A549 (cell line): ENCODE data around the gene MPP2. TPM values are rescaled to one million over a fixed set of nuclear protein-coding genes. Genes with fewer than 3 reads are reported as not detected.

Source experiments
- ATAC-seq, 2 experiments: fragments of 200-7000 bp in 1 of 2; fragments of >200 bp in 1 of 2; cut with Nextera tagmentation in 1 of 2; cut with Tn5 transposase in 1 of 2; 3 replicates each; pipeline versions ENCODE4 v1.8.0 to v1.9.1; 2018 to 2020; ENCODE audit warnings: mild to moderate bottlenecking in 1 of 2, moderate library complexity in 1 of 2
- CTCF ChIA-PET: fragments of 300-600 bp; sonication (Branson Sonifier 250); formaldehyde crosslinking; extraction: SDS; loops from one replicate; lab custom pipeline; 2021; ENCODE audit warnings: antibody characterized with exemption, inconsistent platforms; lab: Yijun Ruan, JAX
- POLR2A ChIA-PET: fragments of 350-600 bp; formaldehyde crosslinking; extraction: SDS; loops from one replicate; lab custom pipeline; 2021; ENCODE audit warnings: antibody characterized with exemption, inconsistent platforms; lab: Yijun Ruan, JAX
- DNase-seq, 2 experiments: peaks; one replicate each; pipeline versions ENCODE4 v3.0.0 to v3.0.0-alpha.2; 2011 to 2016; ENCODE audit warnings: low read depth in 1 of 2, low spot score in 1 of 2
- FAIRE-seq: peaks from 2 replicates; lab custom pipeline; 2011; peaks lifted over from hg19 to GRCh38; lab: Jason Lieb, UNC
- H3K27ac ChIP-seq, 2 experiments: fragments of >200 bp; sonication (Bioruptor Twin); formaldehyde crosslinking; 3 replicates each; pipeline ENCODE4 v1.5.1; 2016 to 2017
- H3K4me1 ChIP-seq: fragments of >200 bp; sonication (Bioruptor Twin); formaldehyde crosslinking; 3 replicates; pipeline ENCODE4 v1.6.1; 2016
- H3K4me2 ChIP-seq: fragments of >200 bp; sonication (Bioruptor Twin); formaldehyde crosslinking; 3 replicates; pipeline ENCODE4 v1.6.1; 2016
- H3K4me3 ChIP-seq: fragments of >200 bp; sonication (Bioruptor Twin); formaldehyde crosslinking; 3 replicates; pipeline ENCODE4 v1.5.1; 2016
- H3K9me3 ChIP-seq: fragments of >200 bp; sonication (Bioruptor Twin); formaldehyde crosslinking; 3 replicates; pipeline ENCODE4 v1.6.1; 2016
- ATOH8 ChIP-seq: fragments of 250-450 bp; sonication (Bioruptor Pico); IDR thresholded peaks from 2 replicates; pipeline ENCODE4 v1.5.0; 2020; ENCODE audit warnings: low read depth, mild to moderate bottlenecking, moderate library complexity
- BCL3 ChIP-seq: fragments of >200 bp; sonication (Bioruptor Twin); formaldehyde crosslinking; IDR thresholded peaks from 3 replicates; pipeline ENCODE4 v1.6.1; 2016
- CBX2 ChIP-seq: fragments of 200-600 bp; sonication (generic); IDR thresholded peaks from 2 replicates; pipeline ENCODE4 v1.6.1; 2016; ENCODE audit warnings: low read depth, mild to moderate bottlenecking, borderline replicate concordance
- CHD4 ChIP-seq: fragments of 200-600 bp; sonication (generic); IDR thresholded peaks from 2 replicates; pipeline ENCODE4 v1.6.1; 2016; ENCODE audit warnings: antibody characterized with exemption, mild to moderate bottlenecking, borderline replicate concordance
- CTCF ChIP-seq: fragments of >200 bp; sonication (Bioruptor Twin); formaldehyde crosslinking; IDR thresholded peaks from 3 replicates; pipeline ENCODE4 v1.5.1; 2016
- E2F6 ChIP-seq: IDR thresholded peaks from 2 replicates; pipeline ENCODE4 v1.6.1; 2012; ENCODE audit warnings: low read depth, borderline replicate concordance
- ESRRA ChIP-seq: fragments of 150-350 bp; IDR thresholded peaks from 2 replicates; pipeline ENCODE4 v1.6.1; 2014; ENCODE audit warnings: mild to moderate bottlenecking, low read length, borderline replicate concordance
- FOXS1 ChIP-seq: fragments of 250-450 bp; sonication (Bioruptor Pico); IDR thresholded peaks from 2 replicates; pipeline ENCODE4 v1.5.0; 2020; ENCODE audit warnings: mild to moderate bottlenecking, moderate library complexity
- GATA3 ChIP-seq: IDR thresholded peaks from 2 replicates; pipeline ENCODE4 v1.6.1; 2012; ENCODE audit warnings: borderline replicate concordance
- HMGXB4 ChIP-seq: fragments of 250-450 bp; sonication (Bioruptor Pico); IDR thresholded peaks from 2 replicates; pipeline ENCODE4 v1.5.0; 2021; ENCODE audit warnings: mild to moderate bottlenecking, moderate library complexity, borderline replicate concordance
- HOXB13 ChIP-seq: fragments of 250-450 bp; sonication (Bioruptor Pico); IDR thresholded peaks from 2 replicates; pipeline ENCODE4 v1.5.0; 2020; ENCODE audit warnings: low read depth, mild to moderate bottlenecking, moderate library complexity
- MAZ ChIP-seq: fragments of 150-350 bp; IDR thresholded peaks from 2 replicates; pipeline ENCODE4 v1.6.1; 2014; ENCODE audit warnings: antibody characterized with exemption, low read depth, low read length, borderline replicate concordance
- PHF8 ChIP-seq: fragments of 200-600 bp; sonication (generic); IDR thresholded peaks from 2 replicates; pipeline ENCODE4 v1.6.1; 2016; ENCODE audit warnings: low read depth, mild to moderate bottlenecking, antibody characterized with exemption, moderate library complexity, borderline replicate concordance
- RCOR1 ChIP-seq: fragments of 150-350 bp; IDR thresholded peaks from 2 replicates; pipeline ENCODE4 v1.6.1; 2014; ENCODE audit warnings: antibody characterized with exemption, low read length, low read depth
- RFX5 ChIP-seq: fragments of 450-650 bp; IDR thresholded peaks from 2 replicates; pipeline ENCODE4 v1.7.1; 2014; ENCODE audit warnings: antibody characterized with exemption, mild to moderate bottlenecking, moderate library complexity
- SMC3 ChIP-seq: fragments of >200 bp; sonication (Bioruptor Twin); formaldehyde crosslinking; IDR thresholded peaks from 3 replicates; pipeline ENCODE4 v1.6.1; 2018; ENCODE audit warnings: inconsistent platforms
- SREBF2 ChIP-seq: fragments of 450-650 bp; IDR thresholded peaks from 2 replicates; pipeline ENCODE4 v1.6.1; 2014; ENCODE audit warnings: mild to moderate bottlenecking, moderate library complexity
- ZFP36 ChIP-seq: fragments of 450-650 bp; IDR thresholded peaks from 2 replicates; pipeline ENCODE4 v1.6.1; 2014; ENCODE audit warnings: borderline replicate concordance; ENCODE audit not compliant: partially characterized antibody
- WGBS: methylation state at CpG from one replicate; pipeline ENCODE4 v1.1.6; 2017; ENCODE audit errors: missing lambda C conversion rate; 5-methylcytosine and 5-hydroxymethylcytosine counted together
- polyA plus RNA-seq, 4 experiments: library from polyadenylated mRNA; depleted of rRNA in 3 of 4; stranded (reverse); fragments of >200 nt; fragmentation: RNase III in 1 of 4; extraction: RNeasy Plus Mini Kit Qiagen cat#74134 plus additional on column Dnase treatment in 1 of 4; gene quantifications; 2 replicates in 3 of 4; 3 replicates in 1 of 4; pipeline ENCODE4 v1.2.3, GENCODE V29; 2011 to 2017

Gene MPP2
- polyA plus RNA-seq, 2 of the 4 experiments (the other 2 are of a cell fraction): 3.8 to 4.2 TPM

GRCh38 chr17:43891851-43892646 lies 15.3 kb downstream of the MPP2 start:
- FAIRE-seq (no peak), ATAC-seq (no peak), DNase-seq (no peak)
- Histone ChIP-seq H3K4me1 (no peaks in the 10 kb centered on the region), H3K27ac (no peak overlapping the region), H3K4me2 (no peak overlapping the region), H3K9me3 (no peaks in the 10 kb centered on the region), H3K4me3 (no peak overlapping the region)
- WGBS: 78% methylated on average over 5 of the region's 5 CpGs
- no peak for TF ChIP-seq FOXS1 (CRISPR knock-in tag)
- no peak for TF ChIP-seq HMGXB4 (CRISPR knock-in tag)
- no peak for TF ChIP-seq BCL3
- no peak for TF ChIP-seq SREBF2
- POLR2A ChIA-PET: no interaction called here
- CTCF ChIA-PET: interaction anchor here (0.5 to 25.9 kb wide), 10 partner anchors 11 to 153 kb away, joined by 3 to 412 read pairs (median 10); partner anchors contain the start of genes CD300LG and MPP2

- Histone ChIP-seq H3K27ac (no peak overlapping the region), H3K4me2 (no peak overlapping the region), H3K9me3 (no peaks in the 10 kb centered on the region), H3K4me3 (no peak overlapping the region), H3K4me1 (no peaks in the 10 kb centered on the region)
- WGBS: 100% methylated on average over 1 of the region's 1 CpG
- ATAC-seq (no peak), DNase-seq (no peak), FAIRE-seq (no peak)
- POLR2A ChIA-PET: no interaction called here
- CTCF ChIA-PET: interaction anchor here (1.1 to 25.9 kb wide), 4 partner anchors 9 to 44 kb away, joined by 3 to 412 read pairs (median 96); partner anchors contain the start of gene MPP2
- TF ChIP-seq MAZ (no peak), RFX5 (no peak), ZFP36 (no peak), BCL3 (no peak), CTCF (no peak), PHF8 (no peak), CBX2 (no peak), RCOR1 (no peak), GATA3 (no peak), CHD4 (no peak), E2F6 (no peak), SMC3 (no peak), ESRRA (no peak), ATOH8 (no peak), HOXB13 (CRISPR knock-in tag) (no peak)
Measured at GRCh38 chr17:43890240-43890639, 17.1 kb downstream of the MPP2 start.
